SH-SY5Y (cell line): ENCODE measurements around the gene TTF2.

ENCODE experiments used
- GATA2 ChIP-seq: IDR thresholded peaks from 2 replicates; pipeline ENCODE4 v1.6.1; 2011; ENCODE audit warnings: mild to moderate bottlenecking, low read depth, low read length
- GATA3 ChIP-seq: IDR thresholded peaks from 2 replicates; pipeline ENCODE4 v1.6.1; 2011; ENCODE audit warnings: low read depth, mild to moderate bottlenecking, low read length, moderate library complexity

DNA sequence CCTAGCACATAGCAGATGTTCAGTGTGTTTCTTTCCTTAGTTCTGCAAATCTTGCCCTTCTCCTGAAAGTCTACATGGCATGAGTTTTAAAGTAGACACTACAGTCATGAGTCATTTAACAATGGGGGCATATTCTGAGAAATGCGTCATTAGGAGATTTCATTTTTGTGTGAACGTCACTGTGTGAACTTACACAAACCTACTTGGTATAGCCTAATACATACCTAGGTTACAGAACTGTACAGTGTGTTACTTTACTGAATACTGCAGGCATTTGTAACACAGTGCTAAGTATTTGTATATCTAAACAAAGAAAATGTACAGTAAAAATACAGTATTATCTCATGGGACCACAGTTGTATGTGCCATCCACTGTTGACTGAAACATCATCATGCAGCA is 10.0 kb downstream of the TTF2 start:
- TF ChIP-seq GATA2 (no peak), GATA3 (no peak)
